CD4-positive, alpha-beta T cell treated with Interleukin-6 for 4 hours (primary cell): Measurements from ENCODE around the gene ZFP28.

Experiments used
- DNase-seq: peaks from one replicate; pipeline ENCODE4 v3.0.0-alpha.2; 2020; ENCODE audit warnings: mixed read lengths

The ZFP28 gene

GRCh38 chr19:56538761-56539263, at the start of gene ZFP28:
ZFP28 (plus strand) TSS chr19:56538948; CDS start chr19:56539019, 71 bp downstream.
- DNase-seq: no peak

GRCh38 chr19:56491399-56491798, 47.3 kb upstream of the ZFP28 start:
- DNase-seq: no peak

GRCh38 chr19:56504581-56504980, 34.2 kb upstream of the ZFP28 start:
- no peak for DNase-seq

GRCh38 chr19:56507446-56508289, 31.1 kb upstream of the ZFP28 start, which contains the start of gene ZNF471:
ZNF471 (plus strand) TSS chr19:56507855; CDS start chr19:56511572, 3,717 bp downstream.
- peak; percentile 90 for DNase-seq

GRCh38 chr19:56508290-56508778, 30.4 kb upstream of the ZFP28 start:
- no peak for DNase-seq

- no peak for DNase-seq
These were observed 13.4 kb upstream of the ZFP28 start for GRCh38 chr19:56525214-56525860.

GRCh38 chr19:56537442-56537841, 1.3 kb upstream of the ZFP28 start:
- DNase-seq: no peak

- DNase-seq: peak; percentile 92
These were observed 441 bp upstream of the ZFP28 start for GRCh38 chr19:56538254-56538760.

GRCh38 chr19:56543776-56544175, 5.0 kb downstream of the ZFP28 start:
- DNase-seq: no peak

GRCh38 chr19:56547535-56547934, 8.8 kb downstream of the ZFP28 start:
- DNase-seq: no peak

GRCh38 chr19:56554272-56554869, 15.6 kb downstream of the ZFP28 start:
- no peak for DNase-seq

GRCh38 chr19:56562766-56563165, 24.0 kb downstream of the ZFP28 start:
- DNase-seq: no peak

GRCh38 chr19:56566904-56567273, 28.1 kb downstream of the ZFP28 start:
- peak; percentile 53 for DNase-seq

GRCh38 chr19:56567274-56568120, 28.7 kb downstream of the ZFP28 start, which contains the start of gene ZNF470:
ZNF470 (plus strand) TSS chr19:56567468; CDS start chr19:56570312, 2,844 bp downstream.
- peak; percentile 91 for DNase-seq

GRCh38 chr19:56572589-56572988, 33.8 kb downstream of the ZFP28 start:
- DNase-seq: no peak

- no peak for DNase-seq
These were observed 35.2 kb downstream of the ZFP28 start for GRCh38 chr19:56573914-56574313.

GRCh38 chr19:56577719-56578602, 39.2 kb downstream of the ZFP28 start:
- DNase-seq: no peak

- DNase-seq: no peak
These were observed 55.7 kb downstream of the ZFP28 start for GRCh38 chr19:56594446-56594782.

- DNase-seq: peak; percentile 89
These were observed 56.2 kb downstream of the ZFP28 start, which contains the start of gene ZNF71 for GRCh38 chr19:56594783-56595547. ZNF71 (plus strand) TSS chr19:56595302; CDS start chr19:56601559, 6,257 bp downstream.

GRCh38 chr19:56595548-56595899, 56.8 kb downstream of the ZFP28 start:
- no peak for DNase-seq
